ENCODE results near the gene MC3R.

- TF ChIP-seq CTCF (IDR thresholded peaks at IDR 0.05; ENCODE audit: insufficient read depth, low read length, poor library complexity, severe bottlenecking) (no peak), EZH2phosphoT487 (conservative IDR thresholded peaks at IDR 0.05; ENCODE audit: low read length) (no peak)
These were observed 25.0 kb downstream of the MC3R start for GRCh38 chr20:56273491-56273890.

Data from SU-DHL-6 (cell line).